K562 (cell line): Measurements from ENCODE around the gene NCKIPSD. TPM values are rescaled to one million over a fixed set of nuclear protein-coding genes. Genes with fewer than 3 reads are reported as not detected.

ENCODE experiments used
- ADNP ChIP-seq: fragments of 200-800 bp; sonication (Bioruptor generic); IDR thresholded peaks from 2 replicates; pipeline ENCODE4 v1.6.1; 2016; ENCODE audit warnings: missing genetic modification characterization, missing compliant biosample characterization
- CHAMP1 ChIP-seq: fragments of 450-650 bp; IDR thresholded peaks from 2 replicates; pipeline ENCODE4 v1.6.1; 2016; ENCODE audit warnings: mild to moderate bottlenecking
- CREB1 ChIP-seq, 2 experiments: sonication (generic) in 1 of 2; formaldehyde crosslinking in 1 of 2; IDR thresholded peaks; 2 replicates each; pipeline versions ENCODE4 v1.6.1 to v1.8.0; 2012 to 2022; ENCODE audit warnings: inconsistent platforms in 1 of 2, mild to moderate bottlenecking in 1 of 2, missing genetic modification reagents in 1 of 2, moderate library complexity in 1 of 2
- CREM ChIP-seq: IDR thresholded peaks from 2 replicates; pipeline ENCODE4 v1.6.1; 2014; ENCODE audit warnings: antibody characterized with exemption, low read depth
- E2F6 ChIP-seq, 2 experiments: IDR thresholded peaks; 2 replicates each; pipeline ENCODE4 v1.6.1; 2011; ENCODE audit warnings: borderline replicate concordance in 1 of 2, control low read depth in 1 of 2, low read depth in 1 of 2, low read length in 1 of 2, mild to moderate bottlenecking in 1 of 2, mixed read lengths in 1 of 2, moderate library complexity in 1 of 2; ENCODE audit not compliant: insufficient read depth in 1 of 2, insufficient read length in 1 of 2, poor library complexity in 1 of 2, severe bottlenecking in 1 of 2; ENCODE audit errors: extremely low read depth in 1 of 2
- ETS1 ChIP-seq: conservative IDR thresholded peaks from 2 replicates; pipeline ENCODE4 v1.6.1; 2011; ENCODE audit warnings: low read depth, mild to moderate bottlenecking, low read length; ENCODE audit not compliant: control insufficient read depth
- FOS ChIP-seq: IDR thresholded peaks from 3 replicates; pipeline ENCODE4 v1.6.1; 2011; ENCODE audit not compliant: insufficient read length; ENCODE audit errors: extremely low read depth
- HES1 ChIP-seq: fragments of 450-650 bp; IDR thresholded peaks from 2 replicates; pipeline ENCODE4 v1.6.1; 2016; ENCODE audit warnings: low read depth, mild to moderate bottlenecking, moderate library complexity
- HMGN3 ChIP-seq: IDR thresholded peaks from 2 replicates; pipeline ENCODE4 v1.6.1; 2011; ENCODE audit warnings: borderline replicate concordance, low read depth, mild to moderate bottlenecking, mixed read lengths, low read length; ENCODE audit not compliant: insufficient read length; ENCODE audit errors: extremely low read depth
- IFI16 ChIP-seq: fragments of 250-450 bp; sonication (Bioruptor Pico); IDR thresholded peaks from 2 replicates; pipeline ENCODE4 v2.1.2; 2022; ENCODE audit warnings: mild to moderate bottlenecking, inconsistent platforms
- KDM4B ChIP-seq, 2 experiments: fragments of 450-650 bp in 1 of 2; sonication (generic) in 1 of 2; IDR thresholded peaks; 2 replicates each; pipeline ENCODE4 v1.6.1; 2016 to 2017; ENCODE audit warnings: borderline replicate concordance in 2 of 2, antibody characterized with exemption in 1 of 2, low read depth in 1 of 2, mild to moderate bottlenecking in 1 of 2
- PML ChIP-seq: IDR thresholded peaks from 2 replicates; pipeline ENCODE4 v1.6.1; 2012; ENCODE audit warnings: low read length, inconsistent platforms
- POLR2AphosphoS5 ChIP-seq: IDR thresholded peaks from 2 replicates; pipeline ENCODE4 v1.6.1; 2011; ENCODE audit warnings: mild to moderate bottlenecking, low read depth, low read length, moderate library complexity; ENCODE audit not compliant: control insufficient read depth, insufficient read depth
- TAF1 ChIP-seq: IDR thresholded peaks from 2 replicates; pipeline ENCODE4 v1.6.1; 2011; ENCODE audit warnings: mild to moderate bottlenecking, low read length, moderate library complexity; ENCODE audit not compliant: insufficient read depth, control insufficient read depth, severe bottlenecking; ENCODE audit errors: extremely low read depth
- TAL1 ChIP-seq: fragments of 450-650 bp; IDR thresholded peaks from 2 replicates; pipeline ENCODE4 v1.6.1; 2016; ENCODE audit warnings: mild to moderate bottlenecking
- VEZF1 ChIP-seq: fragments of 200-800 bp; sonication (Bioruptor generic); IDR thresholded peaks from 2 replicates; pipeline ENCODE4 v1.6.1; 2017; ENCODE audit warnings: missing genetic modification characterization, missing compliant biosample characterization
- ZEB2 ChIP-seq: fragments of 450-650 bp; IDR thresholded peaks from 2 replicates; pipeline ENCODE4 v1.6.1; 2016
- ZNF436 ChIP-seq: fragments of 250-450, 450-650 bp; sonication (Bioruptor Pico); formaldehyde crosslinking; IDR thresholded peaks from 2 replicates; pipeline ENCODE4 v1.7.0; 2020; ENCODE audit warnings: mild to moderate bottlenecking
- ZNF586 ChIP-seq: fragments of 450-650 bp; formaldehyde crosslinking; conservative IDR thresholded peaks from 2 replicates; pipeline ENCODE4 v1.4.0; 2020; ENCODE audit warnings: mild to moderate bottlenecking, moderate library complexity
- polyA plus RNA-seq, 8 experiments: library from polyadenylated mRNA; depleted of rRNA in 4 of 8; stranded (reverse) in 5 of 8; unstranded in 3 of 8; fragments of >200 nt; fragmentation: Nextera tagmentation in 2 of 8; fragmentation: Illumina TruSeq in 1 of 8; extraction: Ambion mirVana in 2 of 8; extraction: Trizol in 1 of 8; gene quantifications; 2 replicates each; pipeline versions ENCODE4 v1.2.1 to v1.2.3, GENCODE V29; 2011 to 2014; ENCODE audit warnings: inconsistent platforms in 1 of 8, missing spikeins in 1 of 8
- total RNA-seq, 7 experiments: library from RNA; depleted of rRNA in 6 of 7; stranded (reverse); fragments of >200 nt in 6 of 7; fragmentation: Illumina TruSeq in 2 of 7; extraction: Trizol in 2 of 7; gene quantifications; 2 replicates each; pipeline versions ENCODE4 v1.2.1 to v1.2.3, GENCODE V29; 2011 to 2021; ENCODE audit warnings: low replicate concordance in 1 of 7

Gene NCKIPSD
- total and polyA plus RNA-seq, 9 of the 15 experiments (the other 6 are each of a cell fraction or from before 2014, with no cell fraction given), result 0.49 to 24.4 (median 12.3) TPM

GRCh38 chr3:48716982-48717746 lies 31.4 kb upstream of the NCKIPSD start, which contains the start of gene IP6K2 (continued):
- no peak for TF ChIP-seq ZEB2
- TF ChIP-seq CREB1 (IDR thresholded peaks at IDR 0.05), result no peak; the same call in 1 of the 2 replicates
- peak; percentile 52; the same call in 1 of the 2 replicates for TF ChIP-seq CREB1 (CRISPR knock-in tag; IDR thresholded peaks at IDR 0.05)
- TF ChIP-seq IFI16 (CRISPR knock-in tag), result no peak
- TF ChIP-seq CREM, result peak; percentile 63
- no peak for TF ChIP-seq KDM4B (IDR thresholded peaks at IDR 0.05; ENCODE audit: borderline replicate concordance in 2 of 2, low read depth in 1 of 2)
- TF ChIP-seq ZNF436 (CRISPR knock-in tag), result no peak
- TF ChIP-seq CHAMP1, result no peak
- TF ChIP-seq TAF1, result peak; percentile 83
- no peak for TF ChIP-seq ADNP (tag)
- no peak for TF ChIP-seq HES1
- no peak for TF ChIP-seq ZNF586 (CRISPR knock-in tag)
- TF ChIP-seq POLR2AphosphoS5, result peak; percentile 84
- TF ChIP-seq E2F6 (IDR thresholded peaks at IDR 0.05; ENCODE audit: borderline replicate concordance in 1 of 2, extremely low read depth in 1 of 2, insufficient read depth in 1 of 2, insufficient read length in 1 of 2, low read depth in 1 of 2, low read length in 1 of 2, poor library complexity in 1 of 2, severe bottlenecking in 1 of 2), result peak in 1 of 2 experiments; percentile 28
- TF ChIP-seq TAL1, result no peak
- peak; percentile 43; the same call in 1 of the 2 replicates for TF ChIP-seq VEZF1 (CRISPR knock-in tag)
- TF ChIP-seq PML, result peak; percentile 45; the same call in 1 of the 2 replicates
- TF ChIP-seq ETS1, result 0 out of 2 replicates have a peak, but pooled peaks have one; percentile 9
- peak; percentile 42 for TF ChIP-seq HMGN3
- TF ChIP-seq FOS, result peak; percentile 68
